NCI-H2171 treated with DMSO at 0.1 percent for 48 hours (cell line): ENCODE data around the gene IKZF2.
"Not testable (repeated sequence)": the region's sequence is repeated elsewhere in the genome, so short reads cannot be mapped to it uniquely, and the experiment has no call there.

Experiments used
- DNase-seq: peaks from one replicate; lab custom pipeline; 2025; lab: John Stamatoyannopoulos, UW

Gene IKZF2

DNA sequence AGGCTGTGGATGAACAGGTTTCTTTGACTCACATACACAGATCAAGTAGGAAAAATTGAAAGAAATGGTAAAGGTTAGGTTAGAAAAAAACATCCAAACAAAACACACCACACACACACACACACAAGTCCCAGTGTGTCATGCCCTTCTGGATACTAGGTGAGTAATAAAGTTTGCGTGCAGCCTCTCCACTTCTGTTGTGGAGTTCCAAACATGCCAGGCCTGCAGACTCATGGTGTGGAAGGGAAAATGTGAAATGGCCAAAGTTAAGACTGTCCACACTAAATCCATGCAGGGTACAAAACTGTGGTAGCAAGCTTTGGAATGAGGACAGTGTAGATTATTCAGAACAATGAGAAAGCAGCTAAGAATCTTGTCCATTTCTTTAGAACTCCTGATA lies 114.6 kb downstream of the IKZF2 start:
- DNase-seq, result no peak

DNA sequence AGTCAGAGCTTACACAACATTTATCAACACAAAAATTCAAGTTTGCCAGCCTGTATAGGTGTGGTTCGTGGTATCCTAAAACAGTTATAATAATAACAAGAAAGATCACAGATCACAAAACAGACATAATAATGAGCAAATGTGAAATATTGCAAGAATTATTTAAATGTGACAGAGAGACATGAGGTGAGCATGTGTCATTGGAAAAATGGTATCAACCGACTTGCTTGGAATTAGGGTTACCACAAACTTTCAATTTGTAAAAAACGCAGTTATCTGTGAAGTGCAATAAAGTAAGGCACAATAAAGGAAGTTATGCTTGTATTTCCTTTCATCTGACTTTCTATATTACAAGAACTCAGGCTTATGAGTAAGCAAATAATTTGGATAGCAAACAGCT lies 116.8 kb downstream of the IKZF2 start:
- DNase-seq, result no peak

DNA sequence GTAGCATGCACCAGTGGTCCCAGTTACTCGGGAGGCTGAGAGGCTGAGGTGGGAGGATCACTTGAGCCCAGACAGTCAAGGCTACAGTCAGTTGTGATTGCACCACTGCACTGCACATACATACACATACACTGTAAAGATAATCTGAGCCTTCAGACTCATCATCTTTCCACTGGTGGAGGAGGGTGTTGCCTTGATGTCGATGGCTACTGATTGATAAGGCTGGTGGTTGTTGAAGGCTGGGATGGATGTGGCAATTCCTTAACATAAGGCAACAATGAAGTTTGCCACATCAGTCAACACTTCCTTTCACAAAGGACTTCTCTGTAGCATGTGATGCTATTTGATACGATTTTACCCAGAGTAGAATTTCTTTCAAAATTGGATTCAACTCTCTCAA lies 118.8 kb downstream of the IKZF2 start:
- no peak for DNase-seq

DNA sequence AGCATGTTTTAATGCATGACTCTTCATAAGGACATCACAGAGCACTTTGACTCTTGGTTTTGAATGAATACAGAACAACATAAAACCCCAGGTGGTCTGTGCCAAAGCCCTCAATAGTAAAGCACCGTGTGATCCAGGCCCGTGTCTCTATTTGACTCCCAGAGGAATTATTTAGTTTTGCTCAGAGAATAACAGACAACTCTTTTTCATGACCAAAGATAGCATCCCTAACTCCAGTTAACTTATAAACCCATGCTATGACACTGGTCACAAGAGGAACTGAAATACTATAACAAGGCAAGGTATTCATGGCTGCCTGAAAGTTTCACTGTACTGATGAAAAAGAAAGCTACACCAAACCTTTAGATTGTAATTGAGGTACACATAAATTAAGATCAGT lies 128.4 kb downstream of the IKZF2 start:
- DNase-seq, result no peak

DNA sequence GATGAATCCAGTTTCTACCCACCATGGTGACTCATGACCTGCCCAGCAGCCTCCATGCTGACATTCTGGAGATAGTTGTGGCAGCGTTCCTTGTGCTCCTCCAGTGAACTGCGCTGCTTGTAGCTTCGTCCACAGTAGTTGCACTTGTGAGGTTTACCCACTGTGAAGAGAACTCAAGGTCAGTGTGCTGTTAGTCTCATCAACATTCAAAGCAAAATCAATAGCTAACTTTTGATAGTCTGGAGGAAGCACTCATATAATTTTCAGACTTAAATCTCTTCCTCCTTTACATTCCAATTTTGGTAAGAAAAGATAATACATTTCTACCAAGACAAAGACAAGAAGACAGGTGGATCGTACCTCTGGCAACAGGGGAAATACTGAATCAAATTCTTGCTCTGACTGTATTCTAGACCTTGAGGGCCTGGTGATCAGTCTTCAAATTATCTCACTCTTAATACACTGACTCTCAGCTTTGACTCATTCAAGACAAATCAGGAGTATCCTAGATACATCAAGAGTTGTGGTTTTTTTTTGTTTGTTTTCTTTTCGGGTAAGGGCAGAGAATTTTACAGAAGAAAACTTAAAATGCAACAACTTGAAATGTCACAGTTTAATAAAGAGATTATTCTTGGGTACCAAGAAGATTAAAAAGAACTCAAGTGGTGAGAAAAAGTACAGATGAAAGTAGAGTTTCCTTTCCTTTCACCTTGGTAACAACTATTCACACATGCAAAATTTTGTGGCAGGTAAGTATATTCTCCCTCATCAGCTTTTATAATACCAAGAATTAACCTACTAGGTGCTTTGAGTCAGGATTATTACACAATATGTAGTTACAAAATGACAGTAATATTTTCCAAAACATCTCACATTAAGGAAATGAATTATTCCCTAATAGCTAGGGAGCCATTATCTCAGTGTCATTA lies 129.2 kb downstream of the IKZF2 start:
- DNase-seq, result no peak

DNA sequence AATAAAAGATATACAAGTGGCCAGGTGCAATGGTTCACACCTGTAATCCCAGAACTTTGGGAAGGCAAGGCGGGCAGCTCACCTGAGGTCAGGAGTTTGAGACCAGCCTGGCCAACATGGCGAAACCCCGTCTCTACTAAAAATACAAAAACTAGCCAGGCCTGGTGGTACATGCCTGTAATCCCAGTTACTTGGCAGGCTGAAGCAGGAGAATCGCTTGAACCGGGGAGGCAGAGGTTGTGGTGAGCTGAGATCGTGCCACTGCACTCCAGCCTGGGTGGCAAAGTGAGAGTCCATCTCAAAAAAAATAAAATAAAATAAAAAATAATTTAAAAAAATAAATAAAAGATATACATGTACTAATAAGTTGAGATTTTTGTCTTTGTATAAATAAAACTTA lies 130.5 kb downstream of the IKZF2 start:
- not testable (repeated sequence) for DNase-seq

DNA sequence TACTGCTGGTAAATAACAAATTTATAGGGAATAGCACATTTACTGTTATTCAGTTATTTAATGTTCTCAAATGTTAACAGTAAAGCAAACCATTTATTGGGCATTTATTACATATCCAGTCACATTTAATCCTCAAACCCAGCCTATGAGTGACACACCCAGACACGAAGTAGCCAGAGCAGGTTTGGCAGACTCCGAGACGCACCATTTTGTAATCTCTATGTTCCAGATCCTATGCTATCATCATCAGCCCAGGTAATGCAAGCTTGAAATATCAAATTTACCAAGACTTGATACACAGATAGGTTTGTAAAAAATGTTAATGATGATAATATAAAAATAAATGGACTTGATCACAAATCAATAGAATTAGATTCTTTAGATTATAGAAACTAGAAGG lies 131.1 kb downstream of the IKZF2 start:
- DNase-seq, result no peak

DNA sequence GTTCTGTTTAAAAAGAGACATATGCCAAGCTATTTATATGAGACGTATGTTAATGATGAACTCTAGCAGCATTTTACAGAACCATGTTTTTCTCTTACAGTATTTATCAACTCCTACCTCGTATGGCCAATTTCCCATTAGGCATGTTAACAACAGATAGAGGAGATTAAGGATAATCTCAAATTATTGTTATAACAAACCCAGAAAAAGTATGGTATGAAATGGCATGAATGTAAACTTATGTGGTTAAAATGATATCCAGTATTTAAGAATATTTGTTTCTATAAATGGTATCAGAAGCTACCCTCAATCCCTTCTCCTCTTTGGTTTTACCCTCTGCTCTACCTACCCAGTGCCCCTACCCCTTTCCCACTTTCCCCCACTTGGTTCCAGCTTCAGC lies 132.0 kb downstream of the IKZF2 start:
- DNase-seq, result no peak

DNA sequence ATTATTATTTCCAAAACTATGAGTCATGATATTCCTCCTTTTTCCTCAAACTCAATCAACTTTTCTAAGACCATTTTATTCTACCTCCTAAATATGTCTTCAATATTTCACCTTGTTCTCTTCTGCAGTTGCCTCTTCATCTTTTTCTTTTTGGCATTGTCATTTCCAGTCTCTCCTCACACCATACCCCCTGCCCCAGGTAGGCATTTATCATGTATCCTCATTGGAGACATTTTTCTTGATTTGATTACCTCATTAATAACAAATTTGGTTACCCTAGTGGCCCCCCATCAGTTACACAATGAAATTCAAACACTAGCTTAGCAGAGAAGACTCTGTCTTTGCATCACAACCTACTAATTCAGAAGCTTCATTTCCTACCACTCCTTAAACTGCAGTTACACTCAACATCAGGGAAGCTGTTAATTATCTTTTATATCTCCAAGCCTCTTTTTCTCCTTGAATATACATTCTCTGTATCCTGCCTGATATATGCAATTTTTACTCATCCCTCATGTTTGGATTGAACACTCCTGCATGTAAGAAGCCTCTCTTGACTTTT lies 133.0 kb downstream of the IKZF2 start:
- no peak for DNase-seq

DNA sequence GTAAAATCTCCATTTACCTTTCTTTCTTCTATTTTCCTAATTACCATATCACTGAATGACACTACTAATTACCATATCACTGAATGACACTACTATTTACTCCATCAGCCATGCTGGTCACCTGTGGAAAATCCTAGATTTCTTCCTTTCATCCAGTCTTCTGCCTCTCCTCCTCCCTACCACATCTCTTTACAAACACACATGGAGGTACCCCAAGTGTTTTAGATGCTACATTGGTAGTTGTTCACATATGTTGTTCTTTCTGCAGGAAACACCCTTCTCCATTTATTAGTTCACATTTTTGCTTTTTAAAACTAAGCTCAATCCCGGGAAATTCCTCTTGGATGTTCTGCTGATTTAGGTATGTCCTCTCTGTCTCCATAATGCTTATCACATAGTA lies 134.0 kb downstream of the IKZF2 start:
- no peak for DNase-seq

DNA sequence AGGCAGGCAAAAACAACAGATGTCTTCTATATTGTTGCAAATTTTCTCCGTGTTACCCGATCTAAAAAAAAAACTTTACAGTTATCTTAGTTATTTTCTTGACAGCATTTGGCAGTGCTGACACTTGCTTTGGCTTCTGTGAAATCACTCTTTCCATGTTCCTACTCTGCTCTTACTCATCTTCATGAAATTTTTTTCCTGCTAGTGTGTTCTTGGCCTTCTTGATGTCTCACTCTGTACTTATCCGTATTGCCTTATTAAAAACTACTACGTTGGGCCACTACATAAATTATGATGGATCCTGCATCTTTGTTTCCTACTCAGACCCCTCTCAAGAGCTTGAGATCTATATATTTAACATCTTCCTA lies 134.4 kb downstream of the IKZF2 start:
- DNase-seq, result no peak

DNA sequence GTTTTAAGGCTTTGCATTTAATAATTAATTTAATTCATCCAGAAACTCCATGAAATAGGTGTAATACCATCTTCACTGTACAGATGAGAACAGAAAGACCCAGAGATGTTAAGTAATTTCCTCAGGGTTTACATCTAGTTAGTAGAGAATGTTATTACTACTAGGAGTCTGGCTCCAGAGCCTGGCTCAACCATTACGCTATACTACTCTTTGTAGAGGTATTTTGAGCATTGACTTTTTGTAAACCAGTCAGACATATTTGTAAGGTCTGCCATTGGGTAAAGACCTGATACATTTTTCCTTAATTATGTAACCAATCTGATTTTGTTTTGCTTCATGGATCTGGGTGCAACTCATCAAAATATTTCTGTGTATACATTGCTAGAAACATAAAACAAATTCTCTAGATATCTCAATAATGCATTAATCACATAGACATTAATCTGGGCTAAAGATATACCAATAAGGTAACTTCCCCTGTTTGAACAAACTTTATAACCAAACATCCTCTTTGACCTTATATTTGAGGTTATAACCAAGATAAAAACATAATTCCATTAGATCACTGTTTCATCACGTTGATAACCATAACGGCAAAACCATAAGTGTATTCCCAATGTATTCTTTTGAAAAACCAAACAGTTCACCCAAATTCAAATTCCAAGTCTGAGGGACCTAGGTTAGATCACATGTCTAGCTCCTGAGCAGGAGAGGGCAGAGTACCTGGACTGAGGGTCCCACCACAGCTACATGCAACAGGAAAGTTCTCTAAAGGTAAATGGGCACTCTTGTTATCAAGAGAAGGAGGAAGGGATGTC lies 135.0 kb downstream of the IKZF2 start:
- DNase-seq, result no peak

DNA sequence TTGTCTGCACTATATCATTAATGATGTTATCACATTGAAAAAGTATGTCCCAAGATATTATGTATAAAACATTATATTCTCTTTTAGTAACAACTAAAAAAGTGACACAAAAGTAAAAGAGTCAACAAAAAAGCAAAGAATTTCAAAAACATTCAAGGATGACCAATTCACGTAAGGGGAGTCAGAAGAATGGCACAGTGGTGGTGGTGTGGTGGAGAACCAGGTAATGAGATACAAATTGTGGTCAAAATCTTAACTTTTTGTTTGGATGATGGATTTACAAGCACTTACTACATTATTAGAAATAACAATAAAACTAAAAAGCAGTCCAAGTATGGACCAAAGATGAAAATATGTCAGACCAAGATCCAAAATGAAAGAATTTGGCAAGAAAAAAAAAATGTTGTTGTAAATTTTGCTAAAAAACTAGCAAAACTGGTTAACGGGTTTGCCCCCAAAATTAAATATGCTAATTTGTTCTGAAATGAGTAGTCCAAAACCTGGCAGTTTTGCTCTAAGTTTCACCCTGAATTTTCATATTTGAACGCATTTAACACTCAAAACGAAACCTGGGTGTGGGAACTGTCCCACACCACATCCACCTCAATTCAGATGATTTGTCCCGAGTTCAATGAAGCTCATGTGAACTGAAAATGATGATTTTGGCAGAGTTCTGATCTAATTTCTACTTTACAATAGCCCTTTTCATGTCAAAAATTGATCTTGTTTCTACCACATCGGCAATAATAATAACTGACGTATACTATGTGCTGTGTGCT lies 135.8 kb downstream of the IKZF2 start:
- no peak for DNase-seq

DNA sequence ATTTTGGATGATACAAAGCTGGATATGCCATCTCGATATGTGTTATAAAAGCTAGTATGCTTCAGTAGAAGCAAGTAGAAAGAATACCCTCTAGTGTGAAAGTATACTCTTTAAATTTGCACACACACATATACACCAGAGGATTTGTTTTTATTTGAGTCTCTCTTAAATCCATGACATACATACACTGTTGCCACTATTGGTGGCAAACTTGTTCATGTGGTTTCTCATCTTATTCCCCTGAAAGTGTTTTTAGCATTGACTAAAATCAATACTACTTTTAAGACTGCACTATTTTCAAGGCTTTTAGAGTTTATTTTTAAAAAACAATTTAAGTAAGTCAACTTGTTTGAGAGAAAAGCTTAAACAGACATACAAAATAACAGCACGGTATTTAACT lies 137.4 kb downstream of the IKZF2 start:
- DNase-seq, result no peak

DNA sequence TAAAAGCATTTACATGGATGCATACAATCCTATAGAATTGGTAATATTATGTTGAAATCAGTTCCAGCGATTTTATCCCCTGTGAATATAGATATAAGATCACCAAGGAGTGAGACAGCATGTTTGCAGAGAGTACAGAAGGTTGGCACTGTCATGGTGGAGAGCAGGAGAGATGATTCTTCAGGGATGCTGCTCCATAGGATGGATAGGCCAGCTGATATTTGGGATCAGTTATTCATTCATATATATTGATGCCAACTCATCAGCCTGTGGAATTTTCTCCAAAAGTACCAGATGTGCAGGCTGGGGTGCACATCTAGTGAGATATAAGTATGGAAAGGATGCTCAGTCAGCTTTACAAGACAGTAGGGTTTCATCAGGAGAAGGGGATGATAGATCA lies 139.9 kb downstream of the IKZF2 start:
- DNase-seq, result no peak

DNA sequence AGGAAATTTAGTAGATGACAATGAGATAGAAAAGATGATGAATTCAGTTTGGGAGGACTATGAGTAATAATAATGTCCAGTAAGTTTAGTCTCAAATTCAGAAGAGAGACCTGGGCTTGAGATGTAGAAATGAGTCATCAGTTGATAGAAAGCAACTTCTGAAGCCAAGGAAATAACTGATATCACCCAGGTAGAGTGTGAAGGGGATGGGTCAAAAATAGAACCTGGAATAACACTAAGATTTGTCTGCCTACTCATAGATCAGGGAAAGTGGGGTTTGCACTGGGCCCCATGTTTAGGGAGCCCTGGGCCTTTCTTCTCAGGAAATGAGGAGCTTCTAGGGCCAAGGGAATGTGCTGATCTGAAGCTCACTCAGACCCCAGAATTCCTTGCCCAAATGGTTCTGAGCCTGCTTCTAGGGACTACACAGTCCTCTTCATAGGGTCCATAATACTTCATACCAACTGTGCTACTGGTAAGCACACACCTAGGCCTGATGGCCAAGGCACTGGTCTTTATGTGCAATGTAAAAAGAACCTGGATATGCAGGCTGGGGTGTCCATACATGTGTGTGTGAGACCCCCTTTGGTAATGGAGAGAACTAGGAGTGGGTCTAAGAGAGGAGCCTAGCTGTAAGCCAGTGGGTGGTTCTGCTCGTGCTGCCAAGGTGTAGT lies 141.2 kb downstream of the IKZF2 start:
- no peak for DNase-seq

DNA sequence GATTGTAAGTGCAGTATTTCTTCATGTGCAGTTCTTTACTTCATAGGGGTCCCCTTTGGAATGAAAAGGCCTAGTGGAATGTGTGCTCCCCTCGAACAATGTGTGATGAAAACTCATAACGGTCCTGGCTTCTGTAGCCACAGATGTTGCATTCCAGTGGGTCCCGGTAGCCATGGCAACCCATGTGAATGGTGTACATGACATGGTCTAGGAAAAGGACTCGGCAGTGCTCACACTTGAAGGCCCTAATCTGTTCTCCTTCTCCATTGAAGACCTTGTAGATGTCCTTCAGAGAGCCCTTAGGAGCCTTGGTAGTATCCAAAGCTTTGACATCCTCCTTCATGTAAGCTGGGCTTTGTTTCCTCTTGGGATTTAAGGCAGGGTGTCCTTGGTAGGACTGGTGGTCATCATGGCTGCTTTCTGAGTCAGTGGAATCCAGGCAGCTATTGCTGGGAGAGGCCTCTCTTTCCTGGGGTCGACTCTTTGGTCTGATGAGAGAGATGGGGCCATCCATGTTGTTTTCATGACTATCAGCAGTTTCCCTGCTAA lies 144.0 kb downstream of the IKZF2 start:
- no peak for DNase-seq

DNA sequence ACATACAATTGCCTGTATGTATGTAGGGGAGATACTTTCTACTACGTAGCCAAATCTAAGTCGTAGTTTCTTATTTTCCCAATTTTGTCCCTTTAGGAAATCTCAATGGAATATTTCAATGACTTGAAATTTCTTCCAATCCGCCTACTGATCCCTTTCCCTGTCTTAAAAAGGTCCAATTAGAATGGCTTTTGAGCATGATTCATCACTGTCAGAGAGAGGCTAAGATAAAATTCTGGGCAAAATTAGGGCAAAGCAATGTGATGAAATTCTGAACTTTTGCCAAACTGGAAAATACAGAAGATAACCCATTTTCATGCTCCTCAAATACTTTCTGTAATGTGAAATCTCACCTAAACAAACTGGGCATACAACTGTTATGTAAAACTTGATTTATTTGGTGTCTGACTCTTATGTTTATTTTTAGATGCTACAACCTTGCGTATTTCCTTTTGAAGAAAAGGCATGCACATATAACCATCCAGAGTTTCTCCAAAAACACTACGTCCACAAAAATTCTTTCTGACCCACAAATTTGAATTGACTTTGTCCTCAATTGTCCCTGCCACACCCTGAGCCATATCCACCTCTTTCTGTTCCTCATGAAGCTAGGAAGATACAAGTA lies 147.1 kb downstream of the IKZF2 start:
- DNase-seq, result no peak

DNA sequence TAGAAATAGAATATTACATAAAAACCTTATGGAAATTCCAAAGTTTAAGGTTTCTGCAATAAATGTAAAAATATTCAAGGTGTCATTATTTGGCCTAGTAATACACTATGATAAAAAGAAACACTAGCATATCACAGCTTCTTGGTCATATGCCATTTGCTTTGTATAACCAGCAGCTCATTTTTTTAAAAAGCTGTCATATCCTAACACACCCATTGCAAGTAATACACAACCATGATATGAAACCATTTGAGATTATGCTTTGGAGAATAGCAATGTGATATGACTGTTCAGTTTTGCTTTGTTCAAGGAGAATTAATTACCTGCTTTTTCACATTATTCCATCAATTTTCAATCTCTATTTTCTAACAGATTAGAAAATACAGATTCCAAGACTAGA lies 149.0 kb downstream of the IKZF2 start:
- DNase-seq, result no peak

DNA sequence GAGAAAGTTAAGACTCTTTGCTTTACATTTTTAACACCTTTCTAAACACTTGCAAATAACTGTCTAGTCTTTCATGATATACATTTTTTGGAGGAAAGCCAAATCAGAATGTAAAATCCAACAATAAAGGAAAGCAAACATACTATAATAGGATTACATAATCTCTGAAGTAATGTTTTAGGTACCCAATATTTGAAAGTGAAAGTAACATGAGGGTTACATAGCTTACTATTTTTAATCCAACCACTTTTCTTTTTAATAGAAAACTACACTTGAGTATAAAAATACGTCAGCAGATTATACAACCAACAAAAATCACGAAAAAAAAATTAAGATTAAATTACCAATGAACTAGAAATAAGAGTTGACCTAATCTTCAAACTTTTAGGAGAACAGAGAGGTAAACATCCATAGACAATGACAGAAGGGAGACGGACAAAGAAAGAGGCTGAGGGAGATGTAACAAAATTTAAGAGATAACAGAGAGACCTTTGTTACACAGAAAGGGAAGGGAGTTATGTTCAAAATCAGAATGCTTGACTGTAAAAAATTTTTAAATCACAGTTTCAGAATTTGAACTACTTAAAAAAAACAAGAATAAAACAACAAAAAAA lies 150.0 kb downstream of the IKZF2 start:
- DNase-seq, result no peak
